GM21576 (cell line): ENCODE results near the gene DONSON.

Experiments
- ATAC-seq: cut with Tn5 transposase; IDR thresholded peaks from one replicate; pipeline ENCODE4 v1.9.1; 2021; ENCODE audit warnings: mild to moderate bottlenecking, moderate library complexity; ENCODE audit not compliant: unreplicated experiment

Gene DONSON

DNA sequence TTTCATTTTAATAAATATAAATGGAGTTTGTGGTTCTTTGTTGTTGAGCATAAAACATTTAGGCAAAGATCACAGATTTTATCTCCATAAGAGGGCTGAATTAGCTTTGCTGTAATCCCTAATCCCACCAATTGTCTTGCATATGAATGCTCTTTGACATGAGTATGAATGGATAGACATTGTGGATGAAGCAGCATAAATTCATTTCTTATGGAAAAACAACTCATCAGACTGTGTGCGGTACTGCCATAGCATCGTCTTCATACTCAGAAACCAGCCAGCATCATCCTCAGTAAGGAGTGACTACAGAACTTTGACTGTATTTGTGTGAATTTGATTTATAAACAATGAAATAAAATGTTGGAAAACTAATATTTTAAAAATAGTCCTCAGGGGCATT, 26.1 kb downstream of the DONSON start:
- ATAC-seq = no peak

DNA sequence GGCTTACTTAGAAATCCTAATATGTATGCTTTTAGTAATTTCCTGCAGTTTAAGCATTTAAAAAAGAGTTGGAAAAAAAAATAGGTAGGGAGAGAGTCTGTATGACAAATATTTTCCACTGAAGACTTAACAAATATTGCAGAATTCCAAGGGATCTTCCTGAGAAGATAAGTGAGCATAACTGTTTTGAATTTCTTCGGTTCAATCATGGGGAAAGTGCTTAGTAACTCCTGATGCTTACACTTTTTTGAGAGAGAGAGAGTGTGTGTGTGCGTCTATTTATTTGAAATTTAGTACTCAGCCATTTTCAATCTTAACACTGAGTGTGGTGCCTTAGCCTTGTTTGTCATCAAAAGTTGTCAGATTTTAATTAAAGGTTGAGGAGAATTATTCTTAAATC, 27.1 kb downstream of the DONSON start:
- ATAC-seq = no peak

DNA sequence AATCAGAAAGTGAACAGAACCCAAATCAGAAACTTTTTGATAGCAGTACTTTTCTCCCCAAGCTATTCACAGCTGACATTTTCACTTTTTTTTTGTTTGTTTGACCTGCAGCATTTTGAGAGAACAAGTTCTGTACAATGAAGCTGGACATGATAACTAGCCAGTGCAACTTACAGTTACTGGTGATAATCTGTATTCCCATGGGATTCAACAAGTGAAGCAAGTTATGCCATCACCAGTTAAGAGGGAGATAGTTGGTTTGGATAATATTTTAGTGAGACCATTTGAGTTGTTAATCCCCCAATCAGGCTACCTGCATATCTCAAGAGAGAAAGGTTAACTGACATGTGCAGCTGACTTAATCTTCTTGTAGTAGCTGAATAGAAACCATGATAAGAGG, 27.5 kb downstream of the DONSON start:
- ATAC-seq = no peak

DNA sequence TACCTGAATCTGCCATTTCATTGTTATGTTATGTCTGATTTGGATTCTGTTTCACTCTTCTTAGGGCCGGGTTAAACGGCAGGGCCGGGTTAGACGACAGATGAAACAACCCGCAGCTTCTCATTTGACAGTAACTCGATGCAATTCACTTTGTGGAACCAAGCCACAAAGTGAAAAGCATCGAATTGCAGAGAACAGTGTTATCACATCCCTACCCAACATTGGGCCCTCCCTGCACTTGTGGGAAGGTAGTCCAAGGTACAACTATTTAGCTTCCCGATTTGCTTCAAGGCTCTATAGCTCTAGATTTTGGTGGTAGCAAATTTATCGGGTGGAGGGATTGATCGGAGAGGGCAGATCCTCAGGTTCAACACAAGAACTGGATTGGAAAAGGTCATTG, 28.7 kb downstream of the DONSON start:
- no peak for ATAC-seq

DNA sequence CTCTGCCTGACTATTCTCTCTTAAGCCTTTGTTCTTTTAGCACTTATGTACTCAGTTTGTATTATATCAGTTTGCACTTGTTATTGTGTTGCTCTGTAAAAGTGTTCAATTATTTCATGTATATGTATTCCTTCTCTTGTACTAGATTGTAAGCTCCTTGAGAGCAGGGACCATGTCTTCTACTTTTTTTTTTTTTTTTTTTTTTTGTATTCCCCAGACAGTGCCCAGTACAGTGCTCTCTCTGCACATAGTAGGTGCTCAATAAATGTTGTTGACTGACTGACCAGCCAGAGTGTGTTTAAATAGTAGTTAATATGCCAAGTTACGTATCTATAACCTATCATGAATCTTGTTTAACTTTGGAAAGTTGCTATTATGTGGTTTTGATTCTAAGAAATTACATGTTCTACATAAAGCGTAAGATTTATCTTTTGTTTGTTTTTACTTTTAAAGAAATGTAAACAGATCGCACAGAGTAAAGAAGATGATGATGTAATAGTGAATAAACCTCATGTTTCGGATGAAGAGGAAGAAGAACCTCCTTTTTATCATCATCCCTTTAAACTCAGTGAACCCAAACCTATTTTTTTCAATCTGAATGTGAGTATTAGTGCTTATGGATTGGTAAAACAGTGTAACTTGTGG, 29.6 kb downstream of the DONSON start:
- ATAC-seq = no peak

DNA sequence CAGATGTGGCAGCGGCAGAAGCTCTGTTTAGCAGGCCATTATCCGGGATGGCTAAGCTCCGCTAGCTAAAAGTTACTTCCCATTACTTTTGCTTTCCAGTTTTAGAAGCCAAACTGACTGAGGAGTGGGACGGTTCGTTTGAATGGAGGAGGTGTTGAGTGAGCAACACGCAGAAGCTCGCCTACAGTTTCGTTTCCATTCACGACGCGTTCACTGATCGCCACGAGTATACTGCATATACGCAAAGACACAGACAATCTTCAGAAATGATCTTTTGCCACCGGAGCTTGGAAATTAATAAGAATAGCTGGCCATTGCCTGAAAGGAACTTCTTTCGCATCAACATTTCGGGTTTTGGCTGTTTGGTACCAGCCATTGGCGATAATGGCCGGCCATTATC, 31.0 kb downstream of the DONSON start:
- no peak for ATAC-seq

DNA sequence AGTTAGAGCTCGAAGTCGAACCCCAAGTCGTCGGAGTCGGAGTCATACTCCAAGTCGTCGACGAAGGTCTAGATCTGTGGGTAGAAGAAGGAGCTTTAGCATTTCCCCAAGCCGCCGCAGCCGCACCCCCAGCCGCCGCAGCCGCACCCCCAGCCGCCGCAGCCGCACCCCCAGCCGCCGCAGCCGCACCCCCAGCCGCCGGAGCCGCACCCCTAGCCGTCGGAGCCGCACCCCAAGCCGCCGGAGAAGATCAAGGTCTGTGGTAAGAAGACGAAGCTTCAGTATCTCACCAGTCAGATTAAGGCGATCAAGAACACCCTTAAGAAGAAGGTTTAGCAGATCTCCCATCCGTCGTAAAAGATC, 33.5 kb downstream of the DONSON start:
- no peak for ATAC-seq

DNA sequence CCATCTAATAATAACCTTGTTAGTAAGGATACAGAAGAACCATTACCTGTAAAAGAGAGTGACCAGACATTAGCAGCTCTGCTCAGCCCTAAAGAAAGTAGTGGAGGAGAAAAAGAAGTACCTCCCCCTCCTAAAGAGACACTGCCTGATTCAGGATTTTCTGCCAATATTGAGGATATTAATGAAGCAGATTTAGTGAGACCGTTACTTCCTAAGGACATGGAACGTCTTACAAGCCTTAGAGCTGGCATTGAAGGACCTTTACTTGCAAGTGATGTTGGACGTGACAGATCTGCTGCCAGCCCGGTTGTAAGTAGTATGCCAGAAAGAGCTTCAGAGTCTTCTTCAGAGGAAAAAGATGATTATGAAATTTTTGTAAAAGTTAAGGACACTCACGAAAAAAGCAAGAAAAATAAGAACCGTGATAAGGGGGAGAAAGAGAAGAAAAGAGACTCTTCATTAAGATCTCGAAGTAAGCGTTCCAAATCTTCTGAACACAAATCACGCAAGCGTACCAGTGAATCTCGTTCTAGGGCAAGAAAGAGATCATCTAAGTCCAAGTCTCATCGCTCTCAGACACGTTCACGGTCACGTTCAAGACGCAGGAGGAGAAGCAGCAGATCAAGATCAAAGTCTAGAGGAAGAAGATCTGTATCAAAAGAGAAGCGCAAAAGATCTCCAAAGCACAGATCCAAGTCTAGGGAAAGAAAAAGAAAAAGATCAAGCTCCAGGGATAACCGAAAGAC, 34.1 kb downstream of the DONSON start:
- no peak for ATAC-seq

DNA sequence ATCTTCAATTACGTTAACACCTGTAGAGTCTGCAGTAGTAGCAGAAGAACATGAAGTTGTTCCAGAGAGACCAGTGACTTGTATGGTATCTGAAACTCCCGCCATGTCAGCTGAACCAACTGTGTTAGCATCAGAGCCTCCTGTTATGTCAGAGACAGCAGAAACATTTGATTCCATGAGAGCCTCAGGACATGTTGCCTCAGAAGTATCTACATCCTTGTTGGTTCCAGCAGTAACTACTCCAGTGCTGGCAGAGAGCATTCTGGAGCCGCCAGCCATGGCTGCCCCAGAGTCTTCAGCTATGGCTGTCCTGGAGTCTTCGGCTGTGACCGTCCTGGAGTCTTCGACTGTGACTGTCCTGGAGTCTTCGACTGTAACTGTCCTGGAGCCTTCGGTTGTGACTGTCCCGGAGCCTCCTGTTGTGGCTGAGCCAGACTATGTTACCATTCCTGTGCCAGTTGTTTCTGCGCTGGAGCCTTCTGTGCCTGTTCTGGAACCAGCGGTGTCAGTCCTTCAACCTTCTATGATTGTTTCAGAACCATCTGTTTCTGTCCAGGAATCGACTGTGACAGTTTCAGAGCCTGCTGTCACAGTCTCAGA, 35.4 kb downstream of the DONSON start:
- ATAC-seq = no peak

DNA sequence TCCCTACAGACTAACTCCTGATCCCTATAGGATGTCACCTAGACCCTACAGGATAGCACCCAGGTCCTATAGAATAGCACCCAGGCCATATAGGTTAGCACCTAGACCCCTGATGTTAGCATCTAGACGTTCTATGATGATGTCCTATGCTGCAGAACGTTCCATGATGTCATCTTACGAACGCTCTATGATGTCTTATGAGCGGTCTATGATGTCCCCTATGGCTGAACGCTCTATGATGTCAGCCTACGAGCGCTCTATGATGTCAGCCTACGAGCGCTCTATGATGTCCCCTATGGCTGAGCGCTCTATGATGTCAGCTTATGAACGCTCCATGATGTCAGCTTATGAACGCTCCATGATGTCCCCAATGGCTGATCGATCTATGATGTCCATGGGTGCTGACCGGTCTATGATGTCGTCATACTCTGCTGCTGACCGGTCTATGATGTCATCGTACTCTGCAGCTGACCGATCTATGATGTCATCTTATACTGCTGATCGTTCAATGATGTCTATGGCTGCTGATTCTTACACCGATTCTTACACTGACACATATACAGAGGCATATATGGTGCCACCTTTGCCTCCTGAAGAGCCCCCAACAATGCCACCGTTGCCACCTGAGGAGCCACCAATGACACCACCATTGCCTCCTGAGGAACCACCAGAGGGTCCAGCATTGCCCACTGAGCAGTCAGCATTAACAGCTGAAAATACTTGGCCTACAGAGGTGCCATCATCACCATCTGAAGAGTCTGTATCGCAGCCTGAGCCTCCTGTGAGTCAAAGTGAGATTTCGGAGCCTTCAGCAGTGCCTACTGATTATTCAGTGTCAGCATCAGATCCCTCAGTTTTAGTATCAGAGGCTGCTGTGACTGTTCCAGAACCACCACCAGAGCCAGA, 36.1 kb downstream of the DONSON start:
- no peak for ATAC-seq

DNA sequence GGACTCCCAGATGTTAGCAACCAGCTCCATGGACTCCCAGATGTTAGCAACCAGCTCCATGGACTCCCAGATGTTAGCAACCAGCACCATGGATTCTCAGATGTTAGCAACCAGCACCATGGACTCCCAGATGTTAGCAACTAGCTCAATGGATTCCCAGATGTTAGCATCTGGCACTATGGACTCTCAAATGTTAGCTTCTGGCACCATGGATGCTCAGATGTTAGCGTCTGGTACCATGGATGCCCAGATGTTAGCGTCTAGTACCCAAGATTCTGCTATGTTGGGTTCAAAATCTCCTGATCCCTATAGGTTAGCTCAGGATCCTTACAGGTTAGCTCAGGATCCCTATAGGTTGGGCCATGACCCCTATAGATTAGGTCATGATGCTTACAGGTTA, 36.8 kb downstream of the DONSON start:
- ATAC-seq = no peak

DNA sequence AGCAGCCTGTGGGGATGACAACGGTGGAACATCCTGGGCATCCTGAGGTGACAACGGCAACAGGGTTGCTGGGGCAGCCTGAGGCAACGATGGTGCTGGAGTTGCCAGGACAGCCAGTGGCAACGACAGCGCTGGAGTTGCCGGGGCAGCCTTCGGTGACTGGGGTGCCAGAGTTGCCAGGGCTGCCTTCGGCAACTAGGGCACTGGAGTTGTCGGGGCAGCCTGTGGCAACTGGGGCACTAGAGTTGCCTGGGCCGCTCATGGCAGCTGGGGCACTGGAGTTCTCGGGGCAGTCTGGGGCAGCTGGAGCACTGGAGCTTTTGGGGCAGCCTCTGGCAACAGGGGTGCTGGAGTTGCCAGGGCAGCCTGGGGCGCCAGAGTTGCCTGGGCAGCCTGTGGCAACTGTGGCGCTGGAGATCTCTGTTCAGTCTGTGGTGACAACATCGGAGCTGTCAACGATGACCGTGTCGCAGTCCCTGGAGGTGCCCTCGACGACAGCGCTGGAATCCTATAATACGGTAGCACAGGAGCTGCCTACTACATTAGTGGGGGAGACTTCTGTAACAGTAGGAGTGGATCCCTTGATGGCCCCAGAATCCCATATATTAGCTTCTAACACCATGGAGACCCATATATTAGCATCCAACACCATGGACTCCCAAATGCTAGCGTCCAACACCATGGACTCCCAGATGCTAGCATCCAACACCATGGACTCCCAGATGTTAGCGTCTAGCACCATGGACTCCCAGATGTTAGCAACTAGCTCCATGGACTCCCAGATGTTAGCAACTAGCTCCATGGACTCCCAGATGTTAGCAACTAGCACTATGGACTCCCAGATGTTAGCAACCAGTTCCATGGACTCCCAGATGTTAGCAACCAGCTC, 37.5 kb downstream of the DONSON start:
- no peak for ATAC-seq

DNA sequence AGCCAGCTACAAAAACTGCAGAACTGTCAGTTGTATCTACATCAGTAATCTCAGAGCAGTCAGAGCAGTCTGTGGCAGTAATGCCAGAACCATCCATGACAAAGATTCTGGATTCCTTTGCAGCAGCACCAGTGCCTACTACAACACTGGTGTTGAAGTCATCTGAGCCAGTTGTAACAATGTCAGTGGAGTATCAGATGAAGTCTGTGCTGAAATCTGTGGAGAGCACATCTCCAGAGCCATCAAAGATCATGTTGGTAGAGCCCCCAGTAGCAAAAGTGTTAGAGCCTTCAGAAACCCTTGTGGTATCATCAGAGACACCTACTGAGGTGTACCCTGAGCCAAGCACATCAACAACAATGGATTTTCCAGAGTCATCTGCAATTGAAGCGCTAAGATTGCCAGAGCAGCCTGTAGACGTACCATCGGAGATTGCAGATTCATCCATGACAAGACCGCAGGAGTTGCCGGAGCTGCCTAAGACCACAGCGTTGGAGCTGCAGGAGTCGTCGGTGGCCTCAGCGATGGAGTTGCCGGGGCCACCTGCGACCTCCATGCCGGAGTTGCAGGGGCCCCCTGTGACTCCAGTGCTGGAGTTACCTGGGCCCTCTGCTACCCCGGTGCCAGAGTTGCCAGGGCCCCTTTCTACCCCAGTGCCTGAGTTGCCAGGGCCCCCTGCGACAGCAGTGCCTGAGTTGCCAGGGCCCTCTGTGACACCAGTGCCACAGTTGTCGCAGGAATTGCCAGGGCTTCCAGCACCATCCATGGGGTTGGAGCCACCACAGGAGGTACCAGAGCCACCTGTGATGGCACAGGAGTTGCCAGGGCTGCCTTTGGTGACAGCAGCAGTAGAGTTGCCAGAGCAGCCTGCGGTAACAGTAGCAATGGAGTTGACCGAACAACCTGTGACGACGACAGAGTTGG, 38.4 kb downstream of the DONSON start:
- ATAC-seq = no peak

DNA sequence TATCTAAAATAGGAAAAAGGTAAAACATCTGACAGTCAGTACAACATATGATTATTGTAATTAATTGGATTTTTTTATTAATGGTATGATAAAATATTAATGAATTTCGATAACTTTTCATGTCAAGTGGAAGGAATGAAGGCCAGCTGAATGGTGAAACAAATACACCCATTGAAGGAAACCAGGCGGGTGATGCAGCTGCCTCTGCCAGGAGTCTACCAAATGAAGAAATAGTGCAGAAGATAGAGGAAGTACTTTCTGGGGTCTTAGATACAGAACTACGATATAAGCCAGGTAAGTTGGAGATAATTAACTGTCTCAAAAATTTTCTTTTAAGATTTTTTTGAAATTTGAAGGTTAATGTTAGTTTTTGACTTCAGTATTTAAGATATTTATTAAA, 42.4 kb downstream of the DONSON start:
- ATAC-seq = no peak

DNA sequence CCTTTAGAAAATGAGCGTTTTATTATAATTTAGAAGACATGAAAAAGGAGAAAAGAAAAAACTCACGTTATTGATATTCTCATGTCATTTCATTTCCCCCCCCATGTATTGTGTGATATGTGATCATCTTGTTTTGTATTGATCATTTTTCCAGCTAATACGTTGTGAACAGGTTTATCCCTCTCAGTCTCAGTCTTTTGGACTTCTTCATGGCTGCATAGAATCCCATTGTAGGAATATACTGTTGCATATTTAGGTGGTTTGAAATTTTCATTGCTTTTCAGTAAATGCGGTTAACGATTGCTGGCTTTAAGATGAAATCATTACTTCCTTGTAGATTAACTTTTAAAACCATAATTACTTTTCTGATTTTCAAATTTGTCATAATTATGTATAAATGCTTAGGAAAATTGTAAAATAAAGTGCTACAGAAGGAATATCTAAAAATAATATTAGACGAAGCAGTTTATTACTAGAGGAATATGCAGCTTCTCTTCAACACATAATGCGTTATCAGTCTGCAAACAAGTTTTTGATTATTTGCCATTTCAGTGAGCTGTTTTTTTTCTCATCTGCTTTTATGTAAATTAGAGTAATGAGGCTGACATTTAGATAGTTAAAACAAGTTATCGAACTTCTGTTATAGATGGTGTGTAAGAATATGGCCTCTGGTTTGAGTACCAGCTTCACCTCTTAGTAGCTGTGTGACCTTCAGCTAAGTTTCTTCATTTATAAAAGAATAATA, 43.9 kb downstream of the DONSON start:
- ATAC-seq = no peak

DNA sequence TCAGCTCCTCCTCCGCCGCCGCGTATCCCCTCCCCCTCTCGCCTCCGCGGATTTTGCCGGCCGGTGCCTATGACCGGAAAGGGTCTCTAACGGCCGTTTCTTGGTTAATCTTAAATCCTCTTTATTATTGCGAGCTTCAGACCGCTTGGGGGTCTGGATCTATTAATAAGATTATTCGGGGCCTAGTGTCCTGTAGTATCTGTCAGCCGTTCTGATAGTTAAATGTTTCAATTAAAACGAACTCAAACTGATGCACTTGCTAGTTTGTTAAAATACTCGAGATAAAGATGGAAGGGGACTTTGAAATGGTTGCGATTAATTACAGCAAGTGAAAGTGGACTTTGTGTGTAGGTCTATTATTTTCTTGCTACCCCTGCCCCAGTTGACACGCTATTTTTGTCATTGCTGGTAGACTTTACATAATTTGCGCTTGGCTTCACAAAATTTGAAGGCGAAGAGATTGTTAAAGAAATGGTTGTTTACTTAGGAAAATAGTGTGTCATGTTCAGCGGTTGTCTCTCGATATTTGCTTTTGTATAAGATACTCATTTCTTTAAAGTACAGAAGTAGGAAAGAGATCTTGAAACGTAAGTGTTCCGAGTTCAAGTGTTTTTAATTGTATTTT, 44.9 kb downstream of the DONSON start:
- ATAC-seq = no peak

DNA sequence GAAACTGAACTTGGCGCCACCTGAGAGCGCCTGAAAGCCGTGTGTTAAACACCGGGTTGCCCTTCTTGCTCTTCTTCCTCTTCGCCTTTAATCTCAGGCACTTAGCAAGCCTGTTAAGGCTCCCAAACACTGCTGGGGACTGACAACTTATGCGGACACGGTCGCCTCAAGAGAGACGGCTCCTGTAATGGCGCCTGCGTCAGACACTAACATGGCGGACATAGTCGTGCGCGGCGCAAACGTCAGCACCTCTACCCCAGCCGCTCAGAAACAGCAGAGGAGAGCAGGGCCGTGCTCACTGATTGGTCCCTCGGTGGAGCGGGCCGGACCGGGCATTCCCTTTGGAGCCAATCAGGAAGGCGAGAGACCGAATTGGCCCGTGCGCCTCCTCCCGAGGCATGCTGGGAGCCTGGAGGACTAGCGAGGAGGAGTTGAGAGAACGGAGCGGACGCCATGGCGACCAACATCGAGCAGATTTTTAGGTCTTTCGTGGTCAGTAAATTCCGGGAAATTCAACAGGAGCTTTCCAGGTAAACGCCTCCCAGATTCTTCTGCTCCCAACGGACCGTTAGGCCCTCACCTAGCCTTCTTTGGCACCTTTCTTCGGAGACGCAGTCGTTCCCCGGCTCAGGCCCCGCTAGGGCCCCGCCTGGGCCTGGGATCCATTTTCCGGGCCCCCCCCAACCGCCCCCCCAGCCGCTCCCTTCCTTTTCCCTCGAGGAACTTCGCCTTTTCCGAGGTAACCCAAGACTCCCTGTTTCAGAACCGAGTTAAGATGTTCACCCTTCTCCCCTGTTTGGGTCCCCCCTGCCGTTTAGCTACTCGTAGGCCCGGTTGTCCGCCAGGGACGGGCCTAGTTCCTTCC, 45.6 kb downstream of the DONSON start, which contains the start of gene SON:
SON (plus strand) TSS at position 399 of the 865 bp plus-strand sequence; CDS start at position 454, 55 bp downstream.
- ATAC-seq = peak; percentile 90
